Hepatocyte (in vitro differentiated cells): ENCODE measurements around the gene UVRAG.

ENCODE experiments used
- EZH2 ChIP-seq: fragments of 200-600 bp; sonication (generic); IDR thresholded peaks from 2 replicates; pipeline ENCODE4 v1.6.1; 2016; ENCODE audit warnings: antibody characterized with exemption, mild to moderate bottlenecking, borderline replicate concordance
- EZH2phosphoT487 ChIP-seq: fragments of 200-600 bp; sonication (generic); IDR thresholded peaks from one replicate; pipeline ENCODE4 v1.6.1; 2018; ENCODE audit warnings: antibody characterized with exemption, mild to moderate bottlenecking, low read depth, moderate library complexity; ENCODE audit not compliant: unreplicated experiment, severe bottlenecking
- TF ChIP-seq, protein P1 (sequence below): fragments of 200-600 bp; sonication (generic); IDR thresholded peaks from 2 replicates; pipeline ENCODE4 v1.5.1; 2016; ENCODE audit warnings: antibody characterized with exemption, mild to moderate bottlenecking; ENCODE audit not compliant: poor library complexity

DNA sequence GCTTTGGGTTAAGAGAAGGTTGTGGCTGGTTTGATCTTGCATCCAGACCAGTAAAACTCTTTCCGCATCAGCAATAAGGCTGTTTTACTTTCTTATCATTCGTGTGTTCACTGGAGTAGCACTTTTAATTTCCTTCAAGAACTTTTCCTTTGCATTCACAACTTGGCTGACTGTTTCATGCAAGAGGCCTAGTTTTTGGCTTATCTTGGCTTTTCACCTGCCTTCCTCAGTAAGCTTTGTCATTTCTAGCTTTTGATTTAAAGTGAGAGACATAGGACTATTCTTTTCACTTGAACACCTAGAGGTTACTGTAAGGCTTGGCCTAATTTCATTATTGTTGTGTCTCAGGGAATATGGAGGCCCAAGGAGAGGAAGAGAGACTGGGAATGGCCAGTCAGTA, 144.5 kb downstream of the UVRAG start:
- TF ChIP-seq, protein P1, sequence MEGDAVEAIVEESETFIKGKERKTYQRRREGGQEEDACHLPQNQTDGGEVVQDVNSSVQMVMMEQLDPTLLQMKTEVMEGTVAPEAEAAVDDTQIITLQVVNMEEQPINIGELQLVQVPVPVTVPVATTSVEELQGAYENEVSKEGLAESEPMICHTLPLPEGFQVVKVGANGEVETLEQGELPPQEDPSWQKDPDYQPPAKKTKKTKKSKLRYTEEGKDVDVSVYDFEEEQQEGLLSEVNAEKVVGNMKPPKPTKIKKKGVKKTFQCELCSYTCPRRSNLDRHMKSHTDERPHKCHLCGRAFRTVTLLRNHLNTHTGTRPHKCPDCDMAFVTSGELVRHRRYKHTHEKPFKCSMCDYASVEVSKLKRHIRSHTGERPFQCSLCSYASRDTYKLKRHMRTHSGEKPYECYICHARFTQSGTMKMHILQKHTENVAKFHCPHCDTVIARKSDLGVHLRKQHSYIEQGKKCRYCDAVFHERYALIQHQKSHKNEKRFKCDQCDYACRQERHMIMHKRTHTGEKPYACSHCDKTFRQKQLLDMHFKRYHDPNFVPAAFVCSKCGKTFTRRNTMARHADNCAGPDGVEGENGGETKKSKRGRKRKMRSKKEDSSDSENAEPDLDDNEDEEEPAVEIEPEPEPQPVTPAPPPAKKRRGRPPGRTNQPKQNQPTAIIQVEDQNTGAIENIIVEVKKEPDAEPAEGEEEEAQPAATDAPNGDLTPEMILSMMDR: no peak
- TF ChIP-seq EZH2 (no peak), EZH2phosphoT487 (no peak)
